CD4-positive, alpha-beta T cell treated with Interleukin-1 beta for 1 hour (primary cell): ENCODE measurements around the gene SLC26A9.

Experiments
- DNase-seq, 2 donors: peaks; one replicate each; pipeline ENCODE4 v3.0.0-alpha.2; 2020 to 2022

The SLC26A9 gene

GRCh38 chr1:205948039-205948438 is 4.8 kb upstream of the SLC26A9 start:
- peak in 1 of 2 donors; percentile 6 for DNase-seq

DNA sequence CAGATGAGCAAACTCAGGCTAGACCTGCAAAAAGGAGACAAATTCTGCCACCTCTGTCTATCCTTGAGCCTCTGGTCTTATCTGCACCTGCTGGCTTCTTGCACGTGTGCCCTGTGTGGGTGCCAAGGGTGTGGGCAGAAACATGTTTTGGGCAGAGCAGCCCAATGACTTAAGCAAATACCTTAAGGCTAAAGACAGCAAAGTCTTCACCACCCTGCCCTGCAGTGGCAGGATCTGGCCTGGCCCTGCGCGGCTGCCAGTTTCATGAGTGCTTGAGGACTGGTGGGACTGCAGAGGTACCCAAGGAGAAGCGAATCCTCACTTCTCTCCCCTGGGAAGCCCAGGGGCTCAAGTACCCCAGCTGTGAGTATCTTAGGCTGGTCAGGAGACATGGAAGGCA is 3.8 kb upstream of the SLC26A9 start:
- DNase-seq, result no peak

DNA sequence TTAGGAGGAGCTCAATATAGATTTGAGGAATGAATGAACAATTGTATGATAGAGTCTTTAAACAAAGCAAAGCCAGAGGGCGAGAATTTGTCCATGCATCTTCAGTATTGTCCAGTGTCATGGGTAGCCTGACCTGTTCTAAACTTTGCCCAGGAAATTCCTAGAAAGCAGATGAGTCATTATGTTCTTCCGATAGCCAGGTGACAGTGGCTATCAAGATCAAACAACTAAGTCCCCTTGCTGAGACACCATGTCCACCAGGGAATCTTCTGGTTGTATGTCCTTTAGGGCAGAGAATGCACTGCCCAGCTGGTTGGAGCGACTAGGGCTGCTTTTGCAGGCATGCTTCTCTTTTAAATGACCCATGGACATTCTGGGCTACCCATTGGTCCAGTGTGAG is 1.8 kb upstream of the SLC26A9 start:
- DNase-seq, result no peak

DNA sequence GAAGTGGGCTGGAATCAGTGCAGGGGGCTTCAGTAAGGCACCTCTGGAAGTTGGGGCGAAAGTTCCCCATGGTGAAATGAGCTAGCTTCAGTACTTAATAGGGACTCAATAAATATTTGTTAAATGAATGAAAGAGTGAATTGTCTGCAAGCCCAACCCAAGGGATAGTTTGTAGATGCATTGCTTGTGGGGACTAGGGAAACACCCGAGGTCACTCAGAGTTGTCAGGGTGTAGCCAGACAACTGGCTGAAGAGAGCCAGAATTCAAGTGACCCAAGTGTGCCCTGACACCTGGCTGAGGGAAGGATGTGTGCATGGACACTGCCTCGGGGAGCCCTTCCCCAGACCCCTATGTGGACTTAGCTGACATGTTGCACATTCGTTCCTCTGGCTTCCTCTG is 1.3 kb upstream of the SLC26A9 start:
- DNase-seq, result no peak

GRCh38 chr1:205942631-205943159 is 561 bp downstream of the SLC26A9 start:
- DNase-seq, result no peak

- DNase-seq, result no peak
Measured at GRCh38 chr1:205940710-205941109, 2.5 kb downstream of the SLC26A9 start.

DNA sequence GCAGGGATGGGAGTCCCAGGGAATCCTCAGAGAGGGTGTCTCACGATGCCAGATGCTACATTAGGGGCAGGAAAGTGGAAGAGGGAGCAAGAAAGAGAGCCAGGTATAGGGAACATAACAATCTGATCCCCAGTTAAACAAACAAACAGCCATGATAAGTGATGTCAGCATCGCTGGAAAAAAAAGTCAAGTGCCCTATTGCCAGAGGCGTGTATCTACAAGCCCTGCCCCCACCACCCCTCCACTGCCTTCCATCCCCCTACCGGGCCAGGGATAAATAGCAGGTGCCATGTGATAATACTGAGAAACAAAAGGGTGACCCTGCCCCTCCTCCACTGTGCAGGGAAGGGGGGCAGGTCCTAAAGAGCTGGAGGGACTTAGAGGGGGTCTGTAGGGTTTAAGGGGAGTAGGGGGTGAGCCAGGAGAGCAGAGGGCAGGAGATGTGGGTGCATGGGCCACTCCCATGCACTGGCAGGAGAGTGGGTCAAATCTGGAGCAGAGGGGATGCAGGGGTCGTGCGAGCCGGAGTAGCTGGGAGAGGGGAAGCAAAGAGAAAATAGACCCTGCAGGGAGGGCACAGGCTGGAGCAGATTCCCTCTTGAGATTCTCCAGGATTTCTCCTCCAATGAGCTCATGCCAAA is 3.4 kb downstream of the SLC26A9 start:
- DNase-seq, result no peak

DNA sequence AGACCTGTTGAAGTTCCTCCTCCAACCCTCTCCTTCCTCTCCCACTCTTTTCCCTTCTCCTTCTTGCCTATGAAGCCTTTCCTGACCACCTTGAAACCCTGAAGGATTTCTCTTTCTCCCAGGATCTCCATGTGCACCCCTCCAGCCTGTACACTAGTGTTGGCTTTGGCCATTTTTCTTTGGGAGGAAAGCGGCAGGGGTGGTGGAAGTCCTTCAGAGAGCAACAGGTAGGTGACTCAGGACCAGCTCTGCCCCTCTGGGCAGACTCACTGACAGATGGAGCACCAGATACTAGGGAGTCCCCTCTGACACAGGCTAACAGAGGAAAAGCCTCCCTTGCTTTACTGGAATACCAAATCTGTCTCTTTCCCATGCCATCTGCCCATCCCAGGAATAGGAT is 4.6 kb downstream of the SLC26A9 start:
- no peak for DNase-seq

GRCh38 chr1:205936846-205937586 is 6.2 kb downstream of the SLC26A9 start:
- DNase-seq, result no peak

GRCh38 chr1:205936311-205936710 is 6.9 kb downstream of the SLC26A9 start:
- no peak for DNase-seq

GRCh38 chr1:205935869-205936268 is 7.4 kb downstream of the SLC26A9 start:
- no peak for DNase-seq

DNA sequence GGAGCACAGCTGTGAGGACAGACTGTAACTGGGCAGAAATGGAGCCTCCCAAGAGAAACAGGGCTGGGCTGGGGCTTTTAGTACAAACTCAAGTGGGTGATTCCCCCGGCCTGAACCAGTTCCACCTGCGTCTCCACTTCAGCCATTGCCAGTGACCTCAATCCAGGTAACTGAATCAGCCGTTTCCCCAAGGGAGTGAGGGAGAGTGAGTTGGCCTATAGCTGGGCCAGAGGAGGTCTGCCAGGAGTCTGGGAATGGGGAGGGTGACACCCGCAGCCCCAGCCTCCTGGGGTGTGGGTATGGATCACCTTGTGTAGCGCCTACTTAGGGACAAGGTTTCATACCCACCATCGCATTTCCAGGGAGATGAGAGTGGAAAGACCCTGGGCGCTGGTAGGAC is 8.5 kb downstream of the SLC26A9 start:
- no peak for DNase-seq

DNA sequence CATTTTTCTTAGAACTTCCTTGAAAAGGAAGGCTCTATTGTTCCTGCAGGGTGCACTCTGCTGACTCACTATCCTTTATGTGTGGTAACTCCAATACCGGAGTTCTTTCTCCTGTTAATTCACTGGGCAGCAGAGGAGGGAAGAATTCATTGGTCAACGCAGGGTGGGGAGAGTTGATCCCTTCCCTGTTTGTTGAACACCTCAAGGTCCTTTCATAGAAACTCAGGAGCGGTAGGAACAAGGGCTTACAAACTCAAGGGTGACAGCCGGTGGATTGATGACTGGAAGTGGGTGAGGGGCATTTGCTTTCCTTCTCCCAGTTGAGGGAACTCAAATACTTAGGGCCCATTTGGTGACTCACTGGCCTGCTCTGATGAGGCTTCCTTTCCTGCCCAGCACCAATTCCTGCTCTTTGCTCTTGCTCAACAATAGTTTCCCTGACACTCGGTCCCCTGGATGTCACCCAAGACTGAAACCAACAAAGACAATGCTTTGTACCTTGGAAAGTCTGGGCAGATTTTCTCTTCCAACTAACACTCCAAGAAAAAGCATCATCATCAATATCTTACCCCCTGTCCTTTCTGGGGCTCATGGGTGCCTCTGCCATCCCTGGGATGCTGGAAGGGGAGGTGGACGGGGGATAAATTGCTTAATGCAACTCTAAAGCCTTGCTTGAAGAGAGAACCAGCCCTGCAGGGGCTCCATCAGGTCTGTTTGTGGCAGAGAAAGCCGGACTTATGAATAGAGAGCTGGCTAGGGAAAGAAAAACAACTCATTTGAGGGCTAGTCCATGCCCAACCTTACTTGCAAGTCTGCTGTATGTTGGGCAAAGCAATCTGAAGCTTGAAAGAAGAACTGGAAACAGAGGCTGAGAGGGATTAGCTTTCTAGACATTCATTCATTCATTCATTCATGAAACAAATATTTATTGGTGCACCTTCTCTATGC is 9.3 kb downstream of the SLC26A9 start:
- DNase-seq, result peak in 1 of 2 donors; percentile 15

GRCh38 chr1:205932776-205933175 is 10.5 kb downstream of the SLC26A9 start:
- DNase-seq, result no peak

DNA sequence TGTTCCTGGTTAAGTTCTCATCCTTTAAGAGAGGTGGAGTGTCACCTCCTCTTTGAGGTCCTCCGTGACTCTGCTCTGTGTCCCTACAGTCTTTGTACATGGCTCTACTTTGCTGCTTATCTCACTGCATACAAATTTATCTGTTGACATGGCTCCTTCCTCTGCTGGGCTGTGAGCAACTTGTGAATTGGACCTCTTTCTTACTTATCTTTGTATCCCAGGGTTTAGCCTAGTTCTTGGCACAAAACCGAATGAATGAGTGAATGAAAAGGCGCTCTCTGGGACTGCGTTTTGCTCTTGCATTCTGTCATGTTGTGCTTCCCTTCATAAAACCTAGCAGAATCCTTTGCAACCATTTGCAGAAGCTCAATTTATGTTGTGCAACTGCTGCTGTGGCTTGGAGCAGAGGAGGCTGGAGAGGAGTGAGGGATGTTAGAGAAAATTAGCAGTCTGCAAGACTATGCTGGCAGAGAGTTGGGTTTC is 12.4 kb downstream of the SLC26A9 start:
- DNase-seq, result no peak

DNA sequence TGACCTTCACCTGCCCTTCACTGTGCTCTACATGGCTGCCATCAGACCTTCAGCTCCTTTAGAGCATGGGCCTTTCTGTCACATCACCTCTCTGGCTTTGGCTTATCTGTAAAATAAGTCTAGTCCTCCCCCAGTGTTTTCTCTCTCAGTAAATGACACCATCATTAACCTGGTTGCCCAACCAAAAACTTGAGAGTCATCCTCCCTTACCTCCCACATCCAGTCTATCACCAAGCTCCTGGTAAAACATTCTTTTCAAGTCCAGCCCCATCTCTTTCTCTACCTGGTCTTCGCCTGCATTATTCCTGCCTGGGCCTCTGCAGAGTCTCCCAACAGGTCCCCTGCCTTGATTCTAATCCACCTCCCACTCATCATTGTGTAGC is 13.1 kb downstream of the SLC26A9 start:
- no peak for DNase-seq

GRCh38 chr1:205929496-205930194 is 13.6 kb downstream of the SLC26A9 start:
- no peak for DNase-seq

- DNase-seq, result no peak
Measured at GRCh38 chr1:205928317-205928716, 14.9 kb downstream of the SLC26A9 start.

- DNase-seq, result no peak
Measured at GRCh38 chr1:205927676-205928075, 15.6 kb downstream of the SLC26A9 start.

DNA sequence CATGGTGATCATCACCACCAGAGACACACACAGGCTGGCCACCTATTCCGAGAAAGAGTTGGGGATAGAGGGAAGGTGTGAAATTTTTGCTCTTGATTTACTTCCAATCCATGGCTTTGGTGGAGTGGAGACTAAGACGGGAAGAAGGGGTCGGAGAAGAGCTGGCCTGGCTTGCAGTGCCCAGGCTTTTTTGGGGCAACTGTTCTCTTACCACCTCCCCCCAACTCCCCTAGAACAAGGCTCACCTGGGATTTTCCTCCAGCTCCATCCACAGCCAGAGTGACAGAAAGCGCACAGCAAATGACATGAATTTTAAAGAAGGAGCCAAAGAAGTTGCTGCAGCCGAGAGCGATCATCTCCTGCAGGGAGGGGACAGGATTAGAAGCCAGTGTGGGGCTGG is 16.0 kb downstream of the SLC26A9 start:
- no peak for DNase-seq

- no peak for DNase-seq
Measured at GRCh38 chr1:205926636-205927035, 16.6 kb downstream of the SLC26A9 start.

DNA sequence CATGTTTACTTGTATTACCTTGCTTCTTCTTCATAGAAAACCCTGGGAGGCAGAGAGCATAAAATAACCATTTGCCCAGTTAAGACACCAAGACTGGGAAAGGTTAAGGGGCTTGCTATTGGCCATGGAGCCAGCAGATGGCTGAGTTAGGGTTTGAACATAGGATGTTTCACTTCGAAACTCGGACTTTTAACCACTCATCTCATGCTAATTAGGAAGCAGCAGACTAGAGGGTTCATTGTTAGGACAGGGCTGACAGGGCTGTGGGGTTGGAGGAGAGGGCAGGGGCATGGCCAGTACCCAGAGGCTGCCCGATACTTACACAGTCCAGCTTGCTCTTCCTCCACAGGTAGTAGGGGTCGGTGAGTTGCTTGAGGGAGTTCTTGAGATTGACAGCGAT is 17.0 kb downstream of the SLC26A9 start:
- DNase-seq, result no peak

GRCh38 chr1:205925736-205926135 is 17.5 kb downstream of the SLC26A9 start:
- no peak for DNase-seq
